ENCODE data around the gene PGRMC2.

Gene PGRMC2

DNA sequence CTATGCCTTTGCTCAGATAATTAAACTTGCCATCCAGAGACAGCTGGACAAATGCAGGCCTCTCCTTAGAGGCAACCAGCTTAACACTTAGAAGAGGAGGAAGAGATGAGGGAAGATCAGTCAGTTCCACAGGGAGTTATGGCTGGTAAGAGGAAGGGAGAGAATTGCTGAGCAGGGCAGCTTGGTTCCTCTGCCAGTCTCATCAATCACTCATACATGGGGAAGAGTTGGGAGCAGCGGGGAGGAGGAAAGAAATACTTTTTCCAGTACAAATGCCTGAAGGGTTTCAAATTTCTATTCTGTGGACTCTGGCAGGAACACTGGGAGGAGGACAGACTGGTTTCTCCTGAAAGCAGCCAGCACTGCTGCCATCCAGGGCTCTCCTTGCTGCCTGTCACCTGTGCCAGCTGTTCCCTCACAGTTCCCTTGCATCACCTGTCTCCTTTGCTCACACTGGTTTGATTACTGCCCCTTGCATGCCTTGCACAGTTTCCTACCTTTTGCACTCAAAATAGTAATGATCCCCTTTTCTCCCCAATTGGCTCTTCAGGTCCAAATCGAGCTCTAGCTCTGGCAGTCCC, 59.5 kb downstream of the PGRMC2 start:
- Histone ChIP-seq H3K4me1 (ENCODE audit: control insufficient read depth, low read length) (no peaks in the 10 kb centered on the region), H3K27ac (ENCODE audit: low read depth, low read length) (no peak overlapping the region), H4K20me1 (ENCODE audit: control insufficient read depth, insufficient read depth, low read depth, low read length) (no peaks in the 10 kb centered on the region), H3K9me3 (ENCODE audit: control insufficient read depth, insufficient read depth, low read length) (no peaks in the 10 kb centered on the region), H3K4me2 (ENCODE audit: low read length) (no peak overlapping the region), H3K9me2 (replicated peaks; ENCODE audit: control insufficient read depth, low read length) (no peaks in the 10 kb centered on the region), H3F3A (ENCODE audit: control insufficient read depth, insufficient read depth) (no peaks in the 10 kb centered on the region), H3K27me3 (ENCODE audit: control insufficient read depth, low read length) (peaks cover 3% of the 10 kb centered on the region; the same call in 1 of the 2 replicates), H3K79me2 (ENCODE audit: control insufficient read depth, low read length) (no peaks in the 10 kb centered on the region), H3K36me3 (ENCODE audit: control insufficient read depth, low read length) (no peaks in the 10 kb centered on the region), H3K4me3 (ENCODE audit: low read length) (no peak overlapping the region)
- no peak for TF ChIP-seq EZH2phosphoT487 (IDR thresholded peaks at IDR 0.05; ENCODE audit: borderline replicate concordance, low read length)
- TF ChIP-seq, protein P1, sequence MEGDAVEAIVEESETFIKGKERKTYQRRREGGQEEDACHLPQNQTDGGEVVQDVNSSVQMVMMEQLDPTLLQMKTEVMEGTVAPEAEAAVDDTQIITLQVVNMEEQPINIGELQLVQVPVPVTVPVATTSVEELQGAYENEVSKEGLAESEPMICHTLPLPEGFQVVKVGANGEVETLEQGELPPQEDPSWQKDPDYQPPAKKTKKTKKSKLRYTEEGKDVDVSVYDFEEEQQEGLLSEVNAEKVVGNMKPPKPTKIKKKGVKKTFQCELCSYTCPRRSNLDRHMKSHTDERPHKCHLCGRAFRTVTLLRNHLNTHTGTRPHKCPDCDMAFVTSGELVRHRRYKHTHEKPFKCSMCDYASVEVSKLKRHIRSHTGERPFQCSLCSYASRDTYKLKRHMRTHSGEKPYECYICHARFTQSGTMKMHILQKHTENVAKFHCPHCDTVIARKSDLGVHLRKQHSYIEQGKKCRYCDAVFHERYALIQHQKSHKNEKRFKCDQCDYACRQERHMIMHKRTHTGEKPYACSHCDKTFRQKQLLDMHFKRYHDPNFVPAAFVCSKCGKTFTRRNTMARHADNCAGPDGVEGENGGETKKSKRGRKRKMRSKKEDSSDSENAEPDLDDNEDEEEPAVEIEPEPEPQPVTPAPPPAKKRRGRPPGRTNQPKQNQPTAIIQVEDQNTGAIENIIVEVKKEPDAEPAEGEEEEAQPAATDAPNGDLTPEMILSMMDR (IDR thresholded peaks at IDR 0.05; ENCODE audit: low read depth, low read length, poor library complexity, severe bottlenecking) = no peak

GRCh38 chr4:128225148-128225547, 62.5 kb downstream of the PGRMC2 start:
- no peaks in the 10 kb centered on the region for H3K9me2 ChIP-seq (replicated peaks; ENCODE audit: control insufficient read depth, low read length)
- TF ChIP-seq, protein P1 (IDR thresholded peaks at IDR 0.05; ENCODE audit: low read depth, low read length, poor library complexity, severe bottlenecking) = no peak
- no peak for TF ChIP-seq EZH2phosphoT487 (IDR thresholded peaks at IDR 0.05; ENCODE audit: borderline replicate concordance, low read length)
- no peaks in the 10 kb centered on the region for H3K4me1 ChIP-seq (ENCODE audit: control insufficient read depth, low read length)
- H3K79me2 ChIP-seq (ENCODE audit: control insufficient read depth, low read length) = no peaks in the 10 kb centered on the region
- peaks cover 3% of the 10 kb centered on the region; the same call in 1 of the 2 replicates for H3K27me3 ChIP-seq (ENCODE audit: control insufficient read depth, low read length)
- H3K27ac ChIP-seq (ENCODE audit: low read depth, low read length) = no peak overlapping the region
- H4K20me1 ChIP-seq (ENCODE audit: control insufficient read depth, insufficient read depth, low read depth, low read length) = no peaks in the 10 kb centered on the region
- no peaks in the 10 kb centered on the region for H3F3A ChIP-seq (ENCODE audit: control insufficient read depth, insufficient read depth)
- no peak overlapping the region for H3K4me2 ChIP-seq (ENCODE audit: low read length)
- no peak overlapping the region for H3K4me3 ChIP-seq (ENCODE audit: low read length)
- no peaks in the 10 kb centered on the region for H3K9me3 ChIP-seq (ENCODE audit: control insufficient read depth, insufficient read depth, low read length)
- no peaks in the 10 kb centered on the region for H3K36me3 ChIP-seq (ENCODE audit: control insufficient read depth, low read length)

DNA sequence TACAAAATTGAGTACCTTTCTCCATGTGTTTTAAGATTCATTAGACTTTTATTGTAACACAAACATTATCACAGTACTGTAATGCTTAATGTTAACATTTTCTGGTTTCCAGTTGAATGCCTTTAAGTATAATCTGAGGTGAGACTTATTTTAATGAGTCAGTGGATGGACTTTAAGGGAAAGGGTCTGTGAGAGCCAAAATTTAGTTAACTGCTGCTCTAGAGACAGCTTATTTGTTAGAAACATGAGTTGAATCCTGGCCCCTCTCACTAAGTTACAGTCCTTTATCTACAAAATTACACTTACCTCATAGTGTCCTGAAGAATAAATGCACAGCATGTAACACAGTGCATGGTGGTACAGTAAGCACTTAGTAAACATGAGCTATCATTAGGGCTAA, 66.0 kb downstream of the PGRMC2 start:
- TF ChIP-seq EZH2phosphoT487 (IDR thresholded peaks at IDR 0.05; ENCODE audit: borderline replicate concordance, low read length) = no peak
- TF ChIP-seq, protein P1 (IDR thresholded peaks at IDR 0.05; ENCODE audit: low read depth, low read length, poor library complexity, severe bottlenecking) = no peak
- Histone ChIP-seq H3K4me1 (ENCODE audit: control insufficient read depth, low read length) (no peaks in the 10 kb centered on the region), H3K27ac (ENCODE audit: low read depth, low read length) (no peak overlapping the region), H3K27me3 (ENCODE audit: control insufficient read depth, low read length) (no peaks in the 10 kb centered on the region), H4K20me1 (ENCODE audit: control insufficient read depth, insufficient read depth, low read depth, low read length) (no peaks in the 10 kb centered on the region), H3K4me2 (ENCODE audit: low read length) (no peak overlapping the region), H3F3A (ENCODE audit: control insufficient read depth, insufficient read depth) (no peaks in the 10 kb centered on the region), H3K79me2 (ENCODE audit: control insufficient read depth, low read length) (no peaks in the 10 kb centered on the region), H3K4me3 (ENCODE audit: low read length) (no peak overlapping the region), H3K9me3 (ENCODE audit: control insufficient read depth, insufficient read depth, low read length) (no peaks in the 10 kb centered on the region), H3K36me3 (ENCODE audit: control insufficient read depth, low read length) (no peaks in the 10 kb centered on the region), H3K9me2 (replicated peaks; ENCODE audit: control insufficient read depth, low read length) (no peaks in the 10 kb centered on the region)
